ENCODE data around the gene RUSC2.
"Not testable (repeated sequence)": the region's sequence is repeated elsewhere in the genome, so short reads cannot be mapped to it uniquely, and the experiment has no call there.

Gene RUSC2

DNA sequence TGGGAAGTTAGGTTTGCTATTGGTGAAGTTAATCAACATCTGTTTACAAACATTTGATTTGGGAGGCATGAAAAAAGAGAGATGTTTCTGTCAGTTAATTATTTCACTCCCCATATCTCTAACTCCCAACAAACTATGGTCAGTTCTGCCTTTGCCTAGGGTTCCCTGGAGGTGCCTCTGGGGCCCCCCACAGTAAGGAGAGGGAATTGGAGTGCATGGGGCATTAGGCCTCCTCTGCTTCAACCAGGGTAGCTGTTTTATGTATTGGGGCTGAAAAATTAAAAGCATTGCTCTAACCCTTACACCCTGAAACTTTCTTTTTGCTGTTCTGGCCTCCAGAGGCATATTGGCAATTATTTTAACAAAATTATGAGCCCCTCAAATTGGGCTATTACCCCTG lies 32.3 kb downstream of the RUSC2 start:
- peak; percentile 9 for DNase-seq

DNA sequence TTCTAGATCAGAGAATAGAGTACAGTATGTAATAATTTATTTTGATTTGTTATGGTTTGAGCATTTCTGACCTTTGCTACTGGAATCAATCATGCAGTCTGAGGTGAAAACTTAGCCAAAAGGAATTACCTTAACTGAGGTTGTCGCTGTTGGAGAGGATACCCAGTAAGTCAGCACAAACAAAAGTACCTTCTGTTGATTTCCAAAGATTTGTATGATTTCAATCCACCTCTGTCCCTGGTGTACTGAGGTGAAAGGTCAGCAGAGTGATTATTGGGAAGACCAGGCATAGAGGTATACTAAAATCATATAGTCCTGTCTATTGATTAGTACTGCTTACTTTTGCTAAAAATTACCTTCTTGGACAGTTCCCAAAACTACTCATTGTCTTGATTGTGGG lies 32.8 kb downstream of the RUSC2 start:
- DNase-seq = no peak

DNA sequence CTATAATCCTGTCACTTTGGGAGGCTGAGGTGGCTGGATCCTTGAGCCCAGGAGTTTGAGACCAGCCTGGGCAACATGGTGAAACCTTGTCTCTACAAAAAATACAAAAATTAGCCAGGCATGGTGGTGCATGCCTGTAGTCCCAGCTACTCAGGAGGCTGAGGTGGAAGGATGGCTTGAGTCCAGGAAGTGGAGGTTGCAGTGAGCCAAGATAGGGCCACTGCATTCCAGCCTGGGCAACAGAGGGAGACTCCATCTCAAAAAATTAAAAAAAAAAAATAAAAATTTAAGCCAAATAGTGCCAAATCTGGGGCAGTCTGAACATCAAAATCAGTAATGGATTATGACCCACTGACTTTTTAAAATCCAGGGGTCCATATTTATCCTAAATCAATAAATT lies 33.6 kb downstream of the RUSC2 start:
- not testable (repeated sequence) for DNase-seq

DNA sequence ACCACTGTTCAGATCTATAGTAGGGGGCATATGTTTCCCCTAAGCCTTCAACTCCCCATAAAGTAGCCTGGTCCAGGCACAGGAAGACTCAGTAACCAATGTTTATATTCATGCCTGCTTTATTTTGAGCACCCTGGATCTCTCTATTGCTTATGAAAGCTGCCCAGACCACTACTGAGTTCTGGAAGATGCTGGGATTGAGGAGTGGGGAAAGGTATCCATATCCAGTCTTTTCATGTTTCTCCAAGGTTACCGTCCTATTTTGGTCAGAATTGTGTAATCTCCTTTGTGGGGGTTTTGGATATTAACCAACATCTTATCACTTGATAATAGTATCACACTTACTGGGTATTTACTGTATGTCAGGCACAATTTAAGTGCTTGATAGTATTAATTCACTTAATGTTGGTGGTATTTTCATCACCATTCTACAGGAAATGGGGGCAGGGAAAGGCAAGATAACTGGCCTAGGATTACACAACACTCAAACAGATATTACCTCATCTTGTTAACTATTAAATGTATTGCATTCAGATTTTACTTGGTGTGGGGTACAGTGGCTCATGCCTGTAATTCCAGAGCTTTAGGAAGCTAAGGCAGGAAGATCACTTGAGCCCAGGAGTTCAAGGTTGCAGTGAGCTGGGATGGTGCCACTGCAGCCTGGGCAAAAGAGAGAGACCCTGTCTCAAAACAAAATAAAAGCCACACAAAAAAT lies 36.3 kb downstream of the RUSC2 start:
- peak; percentile 13 for DNase-seq

DNA sequence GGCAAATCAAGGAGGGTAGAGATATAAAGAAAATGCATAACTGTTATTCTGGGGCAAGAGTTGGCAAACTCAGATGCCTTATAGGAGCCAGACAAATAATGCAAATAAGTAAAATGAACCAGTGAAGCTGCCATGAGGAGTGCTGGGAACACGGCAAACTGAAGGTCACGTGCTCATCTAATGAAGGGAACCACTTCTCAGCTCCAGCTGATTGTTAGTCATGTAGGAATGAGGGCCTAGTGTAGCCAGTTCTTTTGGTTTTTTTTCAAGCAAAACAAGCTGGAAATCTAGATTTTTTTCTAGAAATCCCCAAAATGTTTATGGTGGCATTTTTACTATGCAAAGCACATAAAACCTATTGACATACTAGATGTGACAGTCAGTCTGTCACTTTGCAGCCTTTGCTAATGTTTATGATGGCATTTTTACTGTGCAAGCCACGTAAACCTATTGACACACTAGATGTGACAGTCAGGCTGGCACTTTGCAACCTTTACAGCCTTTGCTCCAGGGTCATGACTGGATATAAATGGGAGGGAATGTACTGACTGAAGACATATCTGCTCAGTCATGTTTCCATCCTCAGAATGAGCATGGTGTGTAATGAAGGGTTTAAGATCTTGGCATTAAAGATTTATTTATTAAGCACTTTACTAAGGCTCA lies 39.4 kb downstream of the RUSC2 start:
- DNase-seq = no peak

DNA sequence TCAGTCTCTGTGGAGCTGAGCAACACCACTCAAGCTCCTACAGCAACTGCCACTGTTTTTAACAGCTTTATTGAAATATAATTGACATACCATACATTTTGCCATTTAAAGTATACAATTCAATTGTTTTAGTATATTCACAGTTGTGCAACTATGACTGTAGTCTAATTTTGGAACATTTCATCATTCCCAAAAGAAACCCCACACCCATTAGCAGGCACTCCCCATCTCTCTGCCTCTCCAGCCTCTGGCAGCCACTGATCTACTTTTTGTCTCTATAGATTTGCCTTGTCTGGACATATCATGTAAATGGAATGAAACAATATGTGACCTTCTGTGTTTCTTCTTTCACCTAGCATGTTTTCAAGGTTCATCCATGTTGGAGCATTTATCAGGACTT lies 43.5 kb downstream of the RUSC2 start:
- DNase-seq = no peak

DNA sequence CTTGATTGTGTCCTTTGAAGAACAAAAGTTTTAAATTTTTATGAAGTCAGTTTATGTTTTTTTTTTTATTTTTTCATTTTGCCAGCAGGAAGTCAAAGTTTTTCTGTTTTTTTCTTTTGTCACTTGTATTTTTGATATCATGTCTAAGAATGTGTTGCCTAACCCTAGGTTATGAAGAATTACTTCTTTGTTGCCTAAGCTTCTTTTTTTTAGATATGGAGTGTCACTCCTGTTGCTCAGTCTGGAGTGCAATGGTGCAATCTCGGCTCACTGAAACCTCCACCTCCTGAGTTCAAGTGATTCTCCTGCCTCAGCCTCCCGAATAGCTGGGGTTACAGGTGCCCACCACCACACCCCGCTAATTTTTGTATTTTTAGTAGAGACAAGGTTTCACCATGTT lies 45.0 kb downstream of the RUSC2 start:
- not testable (repeated sequence) for DNase-seq

DNA sequence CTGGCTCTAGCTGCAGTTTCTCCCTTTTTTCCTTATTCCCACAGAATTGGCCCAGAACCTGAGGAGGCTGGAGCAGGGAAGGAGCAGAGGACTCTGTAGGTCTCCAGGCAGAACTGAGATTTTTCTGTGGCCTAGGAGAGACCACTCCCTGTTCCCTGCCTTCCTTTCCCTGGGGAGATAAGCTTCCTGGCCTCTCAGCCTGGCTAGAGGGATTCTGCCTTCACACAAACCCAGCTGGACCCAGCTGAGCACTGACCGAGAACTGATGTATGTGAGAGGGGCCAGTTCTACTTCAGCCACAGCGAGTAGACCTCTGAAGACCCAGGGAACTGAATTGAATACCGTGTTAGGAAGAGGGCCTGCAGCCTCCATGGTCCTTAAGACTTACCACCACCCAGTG lies 48.0 kb downstream of the RUSC2 start:
- DNase-seq = no peak

DNA sequence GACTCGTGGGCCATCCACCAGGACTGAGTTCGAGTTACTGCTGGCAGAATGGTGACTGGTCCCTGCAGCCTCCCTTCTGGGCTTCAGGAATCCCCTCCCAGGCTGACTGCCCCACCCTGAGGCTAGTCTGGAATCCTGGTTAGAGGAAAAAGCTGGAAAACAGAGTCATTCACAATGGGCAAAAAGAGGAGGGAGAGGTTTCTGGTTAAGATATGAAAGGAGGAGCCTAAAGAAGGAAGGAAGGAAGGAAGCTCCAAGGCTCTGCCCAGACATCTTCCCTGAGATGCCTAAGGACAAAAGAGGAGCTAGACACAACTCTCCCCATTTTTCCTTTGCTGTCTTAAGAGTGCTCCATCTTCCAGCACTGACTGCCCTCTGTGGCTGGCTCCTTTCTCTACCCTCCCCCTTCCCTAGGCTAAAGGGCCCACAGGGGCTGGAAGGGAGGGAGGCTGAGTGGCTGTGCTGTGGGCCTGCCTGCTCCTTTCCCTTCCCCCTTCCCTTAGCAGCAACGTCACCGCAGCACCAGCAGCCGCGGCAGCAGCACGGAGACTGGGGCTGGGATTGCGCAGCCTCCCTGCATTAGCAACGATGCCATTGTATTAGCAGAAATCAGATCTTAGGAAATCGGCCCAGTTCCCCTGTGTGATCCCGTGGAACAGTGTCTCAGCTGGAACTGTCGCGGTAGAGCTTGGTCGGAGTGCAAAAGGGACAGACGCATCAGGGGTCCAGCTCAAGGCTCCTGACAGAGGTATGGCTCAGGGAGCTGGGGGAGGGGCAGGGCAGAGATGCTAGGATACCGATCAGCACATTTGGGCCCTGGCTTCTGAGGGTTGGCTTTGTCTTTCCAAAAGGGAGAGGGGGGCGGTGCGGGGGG lies 48.7 kb downstream of the RUSC2 start:
- no peak for DNase-seq
